Uterus (tissue), 4 donors: Measurements from ENCODE around the gene NIPBL. TPM values are rescaled to one million over a fixed set of nuclear protein-coding genes. Genes with fewer than 3 reads are reported as not detected.

ENCODE experiments used
- DNase-seq, 2 donors: peaks; one replicate each; pipeline ENCODE4 v3.0.0-alpha.2; 2019 to 2020
- H3K27ac ChIP-seq, 2 donors: fragments of 200-600 bp; sonication (generic); 1 replicate in 1 of 2; 2 replicates in 1 of 2; pipeline ENCODE4 v1.5.1; 2016 to 2018
- H3K27me3 ChIP-seq, 2 donors: fragments of 200-600 bp; sonication (generic); one replicate each; pipeline ENCODE4 v1.5.1; 2018 to 2019; ENCODE audit warnings: control low read depth in 1 of 2
- H3K36me3 ChIP-seq, 2 donors: fragments of 200-600 bp; sonication (generic); one replicate each; pipeline ENCODE4 v1.5.1; 2019; ENCODE audit warnings: control low read depth in 1 of 2
- H3K4me1 ChIP-seq, 2 donors: fragments of 200-600 bp; sonication (generic); one replicate each; pipeline ENCODE4 v1.5.1; 2018 to 2019; ENCODE audit warnings: control low read depth in 1 of 2
- H3K4me3 ChIP-seq, 2 donors: fragments of 200-600 bp; sonication (generic); 1 replicate in 1 of 2; 2 replicates in 1 of 2; pipeline ENCODE4 v1.5.1; 2018 to 2019; ENCODE audit warnings: mild to moderate bottlenecking in 1 of 2
- H3K9me3 ChIP-seq, 2 donors: fragments of 200-600 bp; sonication (generic); one replicate each; pipeline ENCODE4 v1.5.1; 2019; ENCODE audit warnings: control low read depth in 1 of 2
- POLR2A ChIP-seq, 2 donors: fragments of 450-650 bp; IDR thresholded peaks; one replicate each; pipeline ENCODE4 v1.6.1; 2016; ENCODE audit warnings: antibody characterized with exemption in 2 of 2, mild to moderate bottlenecking in 1 of 2, moderate library complexity in 1 of 2
- intact Hi-C: fragments of 100-400 bp; cut with DNase I; formaldehyde crosslinking; loops from one replicate; pipeline ENCODE4 v1.15.1; 2023; ENCODE audit warnings: low total_unique reads
- total RNA-seq, 4 donors: library from RNA; depleted of rRNA in 3 of 4; stranded (reverse); fragments of >200 nt in 3 of 4; gene quantifications; one replicate each; pipeline versions ENCODE4 v1.1.0 to v1.2.4, GENCODE V29; 2014 to 2023
- TF ChIP-seq, protein P1 (sequence below), 4 experiments: fragments of 200-600 bp in 2 of 4; fragments of 450-650 bp in 2 of 4; sonication (generic) in 2 of 4; IDR thresholded peaks; one replicate each; pipeline ENCODE4 v1.5.1; 2016 to 2019; ENCODE audit warnings: antibody characterized with exemption in 4 of 4, mild to moderate bottlenecking in 2 of 4, moderate library complexity in 1 of 4
- donor health status: DM: yes; HTN: yes; CAD: no.

Gene NIPBL
- total RNA-seq, 4 donors from 2014 or later, result 49.7 to 108 (median 72.4) TPM

DNA sequence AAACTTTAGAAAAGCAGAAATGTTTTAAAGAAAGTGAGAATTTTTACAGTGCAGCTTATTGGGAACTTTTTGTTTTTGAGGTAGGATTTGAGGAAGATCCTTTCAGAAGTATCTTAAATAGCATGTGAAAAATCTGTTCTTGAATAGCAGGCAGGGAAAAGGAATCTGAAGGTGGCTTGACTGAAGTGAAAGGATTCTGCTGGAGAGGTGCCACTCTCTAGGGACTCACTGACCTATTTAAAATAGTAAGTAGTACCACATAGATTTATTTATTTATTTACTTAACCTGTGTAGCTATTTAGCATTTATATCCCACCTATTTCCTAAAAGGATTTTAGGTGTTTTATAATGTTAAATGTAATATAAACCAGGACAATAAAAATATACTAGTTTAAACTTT is 69.1 kb downstream of the NIPBL start:
- no peaks in the 10 kb centered on the region for H3K27me3 ChIP-seq
- peaks cover 3 to 6% of the 10 kb centered on the region in 2 donors for H3K4me1 ChIP-seq
- DNase-seq, result no peak
- TF ChIP-seq, protein P1, sequence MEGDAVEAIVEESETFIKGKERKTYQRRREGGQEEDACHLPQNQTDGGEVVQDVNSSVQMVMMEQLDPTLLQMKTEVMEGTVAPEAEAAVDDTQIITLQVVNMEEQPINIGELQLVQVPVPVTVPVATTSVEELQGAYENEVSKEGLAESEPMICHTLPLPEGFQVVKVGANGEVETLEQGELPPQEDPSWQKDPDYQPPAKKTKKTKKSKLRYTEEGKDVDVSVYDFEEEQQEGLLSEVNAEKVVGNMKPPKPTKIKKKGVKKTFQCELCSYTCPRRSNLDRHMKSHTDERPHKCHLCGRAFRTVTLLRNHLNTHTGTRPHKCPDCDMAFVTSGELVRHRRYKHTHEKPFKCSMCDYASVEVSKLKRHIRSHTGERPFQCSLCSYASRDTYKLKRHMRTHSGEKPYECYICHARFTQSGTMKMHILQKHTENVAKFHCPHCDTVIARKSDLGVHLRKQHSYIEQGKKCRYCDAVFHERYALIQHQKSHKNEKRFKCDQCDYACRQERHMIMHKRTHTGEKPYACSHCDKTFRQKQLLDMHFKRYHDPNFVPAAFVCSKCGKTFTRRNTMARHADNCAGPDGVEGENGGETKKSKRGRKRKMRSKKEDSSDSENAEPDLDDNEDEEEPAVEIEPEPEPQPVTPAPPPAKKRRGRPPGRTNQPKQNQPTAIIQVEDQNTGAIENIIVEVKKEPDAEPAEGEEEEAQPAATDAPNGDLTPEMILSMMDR (IDR thresholded peaks at IDR 0.05), result no peak
- no peak for TF ChIP-seq POLR2A (IDR thresholded peaks at IDR 0.05)
- H3K36me3 ChIP-seq, result no peaks in the 10 kb centered on the region
- intact Hi-C loops, result no loop called here
- no peaks in the 10 kb centered on the region for H3K9me3 ChIP-seq
- no peak overlapping the region for H3K4me3 ChIP-seq
- H3K27ac ChIP-seq, result no peak overlapping the region

DNA sequence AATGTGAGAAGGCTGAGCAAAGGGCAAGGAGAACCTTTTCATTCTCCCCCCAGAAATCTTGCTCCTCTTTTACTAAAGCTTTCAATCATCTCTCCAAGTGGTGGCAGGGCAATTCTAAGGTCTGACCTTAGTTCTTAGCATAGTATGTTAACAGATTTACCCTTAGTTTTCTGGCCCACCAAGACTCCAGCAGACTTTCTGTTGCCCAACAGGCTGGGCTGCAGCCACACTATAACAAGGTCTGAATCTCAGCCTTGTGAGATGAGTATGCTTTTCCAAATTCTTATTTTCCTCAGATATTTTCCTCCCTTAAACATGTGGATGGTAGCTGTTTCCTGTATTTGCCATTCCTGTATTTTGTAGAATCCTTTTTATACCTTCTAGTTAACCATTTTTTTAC is 69.5 kb downstream of the NIPBL start:
- Histone ChIP-seq H3K27me3 (no peaks in the 10 kb centered on the region), H3K4me1 (peaks cover 6 to 7% of the 10 kb centered on the region in 2 donors), H3K27ac (no peak overlapping the region), H3K36me3 (no peaks in the 10 kb centered on the region), H3K4me3 (no peak overlapping the region), H3K9me3 (no peaks in the 10 kb centered on the region)
- no peak for DNase-seq
- TF ChIP-seq POLR2A (IDR thresholded peaks at IDR 0.05), result no peak
- TF ChIP-seq, protein P1 (IDR thresholded peaks at IDR 0.05), result no peak
- intact Hi-C loops, result no loop called here

DNA sequence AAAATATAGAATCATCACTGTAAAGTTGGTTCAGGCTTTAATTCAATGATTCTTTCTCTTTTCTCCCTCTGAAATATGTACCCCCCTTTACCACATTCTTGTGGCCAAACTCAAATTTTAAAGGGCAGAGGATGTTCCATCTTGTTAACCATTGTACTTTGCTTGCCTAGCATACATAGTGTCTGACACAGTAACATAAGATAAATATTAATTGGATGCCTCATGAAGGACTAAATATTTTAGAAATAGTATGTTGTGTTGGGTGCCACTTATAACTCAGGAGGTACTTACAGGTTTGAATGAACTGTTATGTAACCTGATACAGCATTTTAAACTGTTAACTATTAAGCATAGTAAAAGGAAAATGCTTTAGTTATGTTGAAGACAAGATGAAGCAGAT is 71.5 kb downstream of the NIPBL start:
- H3K27me3 ChIP-seq, result no peaks in the 10 kb centered on the region
- H3K27ac ChIP-seq, result no peak overlapping the region
- no peak for DNase-seq
- peaks cover 8 to 9% of the 10 kb centered on the region in 2 donors for H3K4me1 ChIP-seq
- no peak overlapping the region for H3K4me3 ChIP-seq
- no peaks in the 10 kb centered on the region for H3K9me3 ChIP-seq
- intact Hi-C loops, result no loop called here
- TF ChIP-seq POLR2A (IDR thresholded peaks at IDR 0.05), result no peak
- TF ChIP-seq, protein P1 (IDR thresholded peaks at IDR 0.05), result no peak
- H3K36me3 ChIP-seq, result no peaks in the 10 kb centered on the region

DNA sequence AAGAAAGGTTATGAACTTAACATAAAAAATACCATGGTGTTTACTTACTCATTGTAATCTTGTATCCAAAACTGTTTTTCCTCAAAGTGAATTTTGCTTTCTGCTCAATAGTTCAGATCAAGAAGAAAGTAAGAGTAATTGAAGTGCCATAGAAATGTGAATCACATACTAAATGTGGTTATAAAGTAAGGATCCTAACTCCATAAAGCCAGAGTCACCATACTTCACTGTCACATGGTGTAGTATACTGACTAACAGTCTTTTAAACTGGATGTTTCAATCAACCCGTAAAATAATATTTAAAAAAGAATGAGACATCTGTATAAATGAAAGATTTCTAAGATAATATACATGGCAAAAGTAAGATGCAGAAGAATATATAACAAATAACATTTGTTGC is 72.1 kb downstream of the NIPBL start:
- no peaks in the 10 kb centered on the region for H3K9me3 ChIP-seq
- H3K27ac ChIP-seq, result no peak overlapping the region
- H3K4me1 ChIP-seq, result peaks cover 8 to 9% of the 10 kb centered on the region in 2 donors
- no peak overlapping the region for H3K4me3 ChIP-seq
- TF ChIP-seq, protein P1 (IDR thresholded peaks at IDR 0.05), result no peak
- TF ChIP-seq POLR2A (IDR thresholded peaks at IDR 0.05), result no peak
- no peaks in the 10 kb centered on the region for H3K36me3 ChIP-seq
- no peaks in the 10 kb centered on the region for H3K27me3 ChIP-seq
- intact Hi-C loops, result no loop called here
- DNase-seq, result no peak

DNA sequence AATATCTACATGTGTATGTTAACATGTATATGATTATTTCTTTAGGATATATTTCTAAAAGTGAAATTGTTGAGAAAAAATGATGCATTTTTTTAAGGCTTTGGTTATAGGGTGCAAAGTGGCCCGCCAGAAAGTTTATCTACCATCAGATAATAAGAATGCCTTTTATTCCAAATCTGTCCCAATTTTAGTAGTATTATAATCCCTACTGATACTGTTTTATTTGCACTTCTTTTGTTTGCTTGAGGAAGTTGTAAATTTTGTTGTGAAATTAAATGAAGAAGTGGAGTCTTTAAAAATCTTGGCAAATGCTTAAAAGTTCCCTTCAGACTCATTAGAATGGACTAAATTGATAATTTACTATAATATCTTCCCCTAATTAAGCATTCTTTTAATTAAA is 73.0 kb downstream of the NIPBL start:
- DNase-seq, result no peak

More for the DNA sequence above, 73.0 kb downstream of the NIPBL start:
- Histone ChIP-seq H3K4me1 (peaks cover 8 to 9% of the 10 kb centered on the region in 2 donors), H3K4me3 (no peak overlapping the region), H3K9me3 (no peaks in the 10 kb centered on the region), H3K36me3 (no peaks in the 10 kb centered on the region), H3K27ac (no peak overlapping the region), H3K27me3 (no peaks in the 10 kb centered on the region)
- intact Hi-C loops, result no loop called here
- TF ChIP-seq, protein P1 (IDR thresholded peaks at IDR 0.05), result no peak
